Prostate gland (tissue), 2 donors: ENCODE data around the gene RAD54L.

Experiments
- POLR2A ChIP-seq: fragments of 450-650 bp; IDR thresholded peaks from one replicate; pipeline ENCODE4 v1.6.1; 2016; ENCODE audit warnings: antibody characterized with exemption, mild to moderate bottlenecking
- POLR2AphosphoS5 ChIP-seq: sonication (generic); formaldehyde crosslinking; IDR thresholded peaks from one replicate; pipeline ENCODE4 v1.6.1; 2017; ENCODE audit warnings: antibody characterized with exemption
- TF ChIP-seq, protein P1 (sequence below), 4 experiments: fragments of 200-600 bp in 2 of 4; fragments of 450-650 bp in 2 of 4; sonication (generic) in 2 of 4; IDR thresholded peaks; 1 replicate in 3 of 4; 2 replicates in 1 of 4; pipeline ENCODE4 v1.5.1; 2016 to 2019; ENCODE audit warnings: antibody characterized with exemption in 4 of 4, mild to moderate bottlenecking in 2 of 4, moderate library complexity in 2 of 4

DNA sequence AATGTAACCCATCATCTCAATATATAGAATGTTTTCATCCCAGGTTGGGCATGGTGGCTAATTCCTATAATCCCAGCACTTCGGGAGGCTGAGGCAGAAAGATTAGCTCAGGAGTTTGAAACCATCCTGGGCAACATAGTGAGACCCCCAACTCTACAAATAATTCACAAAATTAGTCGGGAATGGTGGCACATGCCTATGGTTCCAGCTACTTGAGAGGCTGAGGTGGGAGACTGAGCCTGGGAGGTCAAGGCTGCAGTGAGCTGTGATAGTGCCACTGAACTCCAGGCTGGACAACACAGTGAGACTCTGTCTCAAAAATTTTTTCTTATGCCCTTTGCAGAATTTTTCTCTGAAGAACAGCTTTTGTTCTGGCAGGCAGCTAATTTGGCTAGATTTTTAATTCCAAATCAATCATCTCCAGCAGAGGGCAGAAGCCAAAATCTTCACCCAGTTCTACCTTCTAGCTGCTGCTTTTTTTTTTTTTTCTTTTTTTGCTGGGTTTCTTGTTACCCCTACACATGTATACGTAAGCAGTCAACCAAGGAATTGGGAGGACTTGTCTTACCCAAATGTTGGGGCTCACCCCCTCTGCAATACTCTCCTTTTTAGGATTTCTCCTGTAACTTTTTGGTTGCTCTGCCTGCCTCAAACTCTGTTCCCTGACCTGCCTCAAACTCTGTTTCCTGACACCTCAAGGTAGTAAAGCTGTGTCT is 2.7 kb upstream of the RAD54L start:
- no peak for TF ChIP-seq POLR2A
- TF ChIP-seq, protein P1, sequence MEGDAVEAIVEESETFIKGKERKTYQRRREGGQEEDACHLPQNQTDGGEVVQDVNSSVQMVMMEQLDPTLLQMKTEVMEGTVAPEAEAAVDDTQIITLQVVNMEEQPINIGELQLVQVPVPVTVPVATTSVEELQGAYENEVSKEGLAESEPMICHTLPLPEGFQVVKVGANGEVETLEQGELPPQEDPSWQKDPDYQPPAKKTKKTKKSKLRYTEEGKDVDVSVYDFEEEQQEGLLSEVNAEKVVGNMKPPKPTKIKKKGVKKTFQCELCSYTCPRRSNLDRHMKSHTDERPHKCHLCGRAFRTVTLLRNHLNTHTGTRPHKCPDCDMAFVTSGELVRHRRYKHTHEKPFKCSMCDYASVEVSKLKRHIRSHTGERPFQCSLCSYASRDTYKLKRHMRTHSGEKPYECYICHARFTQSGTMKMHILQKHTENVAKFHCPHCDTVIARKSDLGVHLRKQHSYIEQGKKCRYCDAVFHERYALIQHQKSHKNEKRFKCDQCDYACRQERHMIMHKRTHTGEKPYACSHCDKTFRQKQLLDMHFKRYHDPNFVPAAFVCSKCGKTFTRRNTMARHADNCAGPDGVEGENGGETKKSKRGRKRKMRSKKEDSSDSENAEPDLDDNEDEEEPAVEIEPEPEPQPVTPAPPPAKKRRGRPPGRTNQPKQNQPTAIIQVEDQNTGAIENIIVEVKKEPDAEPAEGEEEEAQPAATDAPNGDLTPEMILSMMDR (IDR thresholded peaks at IDR 0.05), result peak in 2 of 4 experiments; percentile 13 to 22
- no peak for TF ChIP-seq POLR2AphosphoS5
